H1 (cell line): ENCODE results near the gene COX17. TPM values are rescaled to one million over a fixed set of nuclear protein-coding genes. Genes with fewer than 3 reads are reported as not detected.

Experiments
- CTCF ChIA-PET: fragments of 300-600 bp; sonication (Branson Sonifier 250); formaldehyde crosslinking; loops from one replicate; lab custom pipeline; 2021; ENCODE audit not compliant: partially characterized antibody; lab: Charles Lee
- POLR2A ChIA-PET: fragments of 300-600 bp; sonication (Branson Sonifier 250); formaldehyde crosslinking; loops from one replicate; lab custom pipeline; 2021; ENCODE audit warnings: inconsistent platforms; ENCODE audit not compliant: partially characterized antibody; lab: Charles Lee
- DNase-seq, 2 experiments: peaks; one replicate each; pipeline versions ENCODE4 v3.0.0 to v3.0.0-alpha.2; 2010 to 2022; ENCODE audit warnings: low spot score in 2 of 2, low read depth in 1 of 2, mixed read lengths in 1 of 2
- FAIRE-seq: peaks from 2 replicates; lab custom pipeline; 2011; peaks lifted over from hg19 to GRCh38; lab: Jason Lieb, UNC
- H2AFZ ChIP-seq: 2 replicates; pipeline ENCODE4 v1.8.1; 2012; ENCODE audit warnings: low read length, inconsistent platforms
- H2AK5ac ChIP-seq: 2 replicates; pipeline ENCODE4 v1.6.1; 2013; ENCODE audit warnings: low read depth, low read length
- H2BK120ac ChIP-seq: replicated peaks from 2 replicates; pipeline ENCODE3; 2013; ENCODE audit warnings: low read depth, low read length, inconsistent platforms
- H2BK12ac ChIP-seq: 2 replicates; pipeline ENCODE4 v1.6.1; 2013; ENCODE audit warnings: low read depth, low read length
- H2BK15ac ChIP-seq: 2 replicates; pipeline ENCODE4 v1.6.1; 2013; ENCODE audit warnings: low read length
- H2BK20ac ChIP-seq: 2 replicates; pipeline ENCODE4 v1.6.1; 2013; ENCODE audit warnings: low read length
- H2BK5ac ChIP-seq: 2 replicates; pipeline ENCODE4 v1.6.1; 2013; ENCODE audit warnings: low read depth, low read length
- H3K14ac ChIP-seq: 2 replicates; pipeline ENCODE4 v1.6.1; 2013; ENCODE audit warnings: inconsistent platforms; ENCODE audit not compliant: insufficient read length
- H3K18ac ChIP-seq: 2 replicates; pipeline ENCODE4 v1.6.1; 2013; ENCODE audit warnings: low read length; ENCODE audit errors: extremely low read depth
- H3K23ac ChIP-seq: 2 replicates; pipeline ENCODE4 v1.6.1; 2013; ENCODE audit warnings: inconsistent platforms; ENCODE audit not compliant: insufficient read length
- H3K23me2 ChIP-seq: 2 replicates; pipeline ENCODE4 v1.6.1; 2013; ENCODE audit warnings: low read depth, low read length
- H3K27ac ChIP-seq: 2 replicates; pipeline ENCODE4 v1.6.1; 2011; ENCODE audit warnings: low read depth, low read length, inconsistent platforms
- H3K27me3 ChIP-seq, 4 experiments: replicated peaks in 1 of 4; 1 replicate in 1 of 4; 2 replicates in 3 of 4; pipeline versions ENCODE4 v1.6.1 to v1.8.1; 2011 to 2013; ENCODE audit warnings: low read length in 3 of 4, mild to moderate bottlenecking in 3 of 4, inconsistent platforms in 2 of 4, mixed read lengths in 2 of 4, moderate library complexity in 1 of 4; ENCODE audit not compliant: control insufficient read depth in 3 of 4, insufficient read depth in 3 of 4; ENCODE audit errors: extremely low read depth in 1 of 4
- H3K36me3 ChIP-seq, 4 experiments: 2 replicates each; pipeline versions ENCODE4 v1.6.1 to v1.8.1; 2011 to 2013; ENCODE audit warnings: mild to moderate bottlenecking in 4 of 4, low read length in 3 of 4, moderate library complexity in 2 of 4, control low read depth in 1 of 4, inconsistent platforms in 1 of 4; ENCODE audit not compliant: insufficient read depth in 4 of 4, control insufficient read depth in 2 of 4
- H3K4ac ChIP-seq: replicated peaks from 2 replicates; pipeline ENCODE3; 2013; ENCODE audit warnings: low read length, low read depth, mixed read lengths, inconsistent platforms; ENCODE audit not compliant: insufficient read length
- H3K4me1 ChIP-seq, 4 experiments: replicated peaks in 1 of 4; 1 replicate in 1 of 4; 2 replicates in 3 of 4; pipeline versions ENCODE4 v1.6.1 to v1.8.1; 2011 to 2013; ENCODE audit warnings: low read length in 3 of 4, inconsistent platforms in 2 of 4, mixed read lengths in 1 of 4; ENCODE audit not compliant: insufficient read depth in 4 of 4, control insufficient read depth in 3 of 4
- H3K4me2 ChIP-seq, 2 experiments: 2 replicates each; pipeline versions ENCODE4 v1.6.1 to v1.8.1; 2011 to 2013; ENCODE audit warnings: low read depth in 2 of 2, low read length in 2 of 2, control low read depth in 1 of 2, inconsistent platforms in 1 of 2, mild to moderate bottlenecking in 1 of 2; ENCODE audit not compliant: insufficient read depth in 1 of 2
- H3K4me3 ChIP-seq, 4 experiments: fragments of 200-600, 300-600 bp in 1 of 4; sonication (generic), shearing (Covaris generic), sonication (Bioruptor Twin) in 1 of 4; 2 replicates each; pipeline versions ENCODE4 v1.5.1 to v1.8.1; 2011 to 2016; ENCODE audit warnings: low read length in 4 of 4, low read depth in 3 of 4, control low read depth in 2 of 4, inconsistent platforms in 2 of 4, mild to moderate bottlenecking in 2 of 4, mixed read lengths in 1 of 4, moderate library complexity in 1 of 4; ENCODE audit not compliant: insufficient read depth in 2 of 4; ENCODE audit errors: extremely low read depth in 1 of 4
- H3K56ac ChIP-seq: replicated peaks from 2 replicates; pipeline ENCODE3; 2013; ENCODE audit warnings: low read depth, mild to moderate bottlenecking, mixed read lengths, low read length, inconsistent platforms; ENCODE audit not compliant: insufficient read length
- H3K79me1 ChIP-seq: 2 replicates; pipeline ENCODE4 v1.6.1; 2013; ENCODE audit warnings: low read depth, low read length, control low read depth
- H3K79me2 ChIP-seq, 2 experiments: 2 replicates each; pipeline versions ENCODE4 v1.6.1 to v1.8.1; 2012 to 2013; ENCODE audit warnings: low read length in 2 of 2, mild to moderate bottlenecking in 2 of 2, inconsistent platforms in 1 of 2; ENCODE audit not compliant: insufficient read depth in 2 of 2, control insufficient read depth in 1 of 2
- H3K9ac ChIP-seq, 4 experiments: replicated peaks in 1 of 4; 1 replicate in 1 of 4; 2 replicates in 3 of 4; pipeline versions ENCODE4 v1.6.1 to v1.8.1; 2011 to 2013; ENCODE audit warnings: low read depth in 3 of 4, low read length in 3 of 4, control low read depth in 2 of 4, mild to moderate bottlenecking in 2 of 4, moderate library complexity in 2 of 4, inconsistent platforms in 1 of 4; ENCODE audit errors: extremely low read depth in 1 of 4
- H3K9me3 ChIP-seq, 2 experiments: 2 replicates each; pipeline versions ENCODE4 v1.6.1 to v1.8.1; 2012 to 2013; ENCODE audit warnings: mild to moderate bottlenecking in 2 of 2, moderate library complexity in 2 of 2, control low read depth in 1 of 2, inconsistent platforms in 1 of 2, low read depth in 1 of 2, low read length in 1 of 2, mixed read lengths in 1 of 2; ENCODE audit not compliant: insufficient read depth in 2 of 2
- H4K20me1 ChIP-seq, 2 experiments: replicated peaks in 1 of 2; 2 replicates each; pipeline versions ENCODE3 to v1.8.1; 2011 to 2013; ENCODE audit warnings: inconsistent platforms in 2 of 2, low read length in 2 of 2, mild to moderate bottlenecking in 1 of 2; ENCODE audit not compliant: insufficient read depth in 2 of 2, control insufficient read depth in 1 of 2
- H4K5ac ChIP-seq: 2 replicates; pipeline ENCODE4 v1.6.1; 2013; ENCODE audit warnings: low read length, low read depth, mixed read lengths, inconsistent platforms; ENCODE audit not compliant: insufficient read length
- H4K8ac ChIP-seq: 2 replicates; pipeline ENCODE4 v1.8.0; 2013; ENCODE audit warnings: mild to moderate bottlenecking, moderate library complexity, low read length, inconsistent platforms; ENCODE audit not compliant: insufficient read depth; ENCODE audit errors: extremely low read depth
- H4K91ac ChIP-seq: replicated peaks from 2 replicates; pipeline ENCODE3; 2013; ENCODE audit warnings: low read length, mixed read lengths, inconsistent platforms; ENCODE audit not compliant: insufficient read length
- CEBPB ChIP-seq: IDR thresholded peaks from 2 replicates; pipeline ENCODE4 v1.6.1; 2012; ENCODE audit warnings: low read depth, low read length
- KDM1A ChIP-seq: fragments of 200-600, 300-600 bp; sonication (generic); IDR thresholded peaks from 2 replicates; pipeline ENCODE4 v1.7.1; 2016; ENCODE audit warnings: mild to moderate bottlenecking, low read length, borderline replicate concordance
- RAD21 ChIP-seq, 2 experiments: IDR thresholded peaks in 1 of 2; conservative IDR thresholded peaks in 1 of 2; 2 replicates each; pipeline ENCODE4 v1.6.1; 2011; ENCODE audit warnings: low read depth in 2 of 2, low read length in 2 of 2, improper control_type of control experiment in 1 of 2, inconsistent platforms in 1 of 2, mild to moderate bottlenecking in 1 of 2, moderate library complexity in 1 of 2
- TBP ChIP-seq: IDR thresholded peaks from 2 replicates; pipeline ENCODE4 v1.6.1; 2011; ENCODE audit warnings: low read depth, low read length, improper control_type of control experiment
- WGBS, 2 experiments: shearing (Covaris generic) in 1 of 2; methylation state at CpG; one replicate each; pipeline versions ENCODE4 v1.1.6 to v1.1.7; 2013 to 2015; ENCODE audit warnings: low lambda C conversion rate in 2 of 2, mixed read lengths in 2 of 2, inconsistent platforms in 1 of 2, low coverage in 1 of 2, missing lambda C conversion rate in 1 of 2; ENCODE audit not compliant: insufficient replicate concordance in 2 of 2, insufficient coverage in 1 of 2, insufficient read length in 1 of 2; ENCODE audit errors: extremely low coverage in 1 of 2, missing lambda C conversion rate in 1 of 2; 5-methylcytosine and 5-hydroxymethylcytosine counted together
- polyA plus RNA-seq, 7 experiments: library from polyadenylated mRNA; depleted of rRNA in 3 of 7; stranded (reverse) in 5 of 7; unstranded in 2 of 7; fragments of >200 nt in 5 of 7; fragments of 200-250 nt in 2 of 7; gene quantifications; 1 replicate in 5 of 7; 2 replicates in 1 of 7; 4 replicates in 1 of 7; pipeline versions ENCODE4 v1.2.1 to v1.2.3, GENCODE V29; 2011 to 2013; ENCODE audit warnings: missing spikeins in 2 of 7, mixed read lengths in 2 of 7
- total RNA-seq: library from RNA; stranded (reverse); fragmentation: NEBNext Ultra II Directional; extraction: Animal tissue kit (Norgen Biotek cat#: 25700); gene quantifications from 2 replicates; pipeline ENCODE4 v1.2.1, GENCODE V29; 2021
- TF ChIP-seq, protein P1 (sequence below), 3 experiments: IDR thresholded peaks; 1 replicate in 2 of 3; 2 replicates in 1 of 3; pipeline versions ENCODE4 v1.5.1 to v1.6.1; 2011; ENCODE audit warnings: low read length in 3 of 3, mild to moderate bottlenecking in 3 of 3, inconsistent platforms in 2 of 3, low read depth in 1 of 3, moderate library complexity in 1 of 3; ENCODE audit not compliant: insufficient read depth in 1 of 3; ENCODE audit errors: control extremely low read depth in 1 of 3

COX17 gene
- total and polyA plus RNA-seq, 2 of the 8 experiments (the other 6 are each of a cell fraction or from before 2014, with no cell fraction given), result 34.2 to 43.0 TPM

GRCh38 chr3:119716998-119717397 lies 39.8 kb upstream of the COX17 start:
- no peak overlapping the region for H3K4ac ChIP-seq
- no peak for TF ChIP-seq CEBPB
- no peak for TF ChIP-seq RAD21 (IDR thresholded peaks at IDR 0.05 in 1 of 2, conservative IDR thresholded peaks at IDR 0.05 in 1 of 2; ENCODE audit: low read depth in 2 of 2, low read length in 2 of 2)
- no peak for TF ChIP-seq TBP
- TF ChIP-seq, protein P1, sequence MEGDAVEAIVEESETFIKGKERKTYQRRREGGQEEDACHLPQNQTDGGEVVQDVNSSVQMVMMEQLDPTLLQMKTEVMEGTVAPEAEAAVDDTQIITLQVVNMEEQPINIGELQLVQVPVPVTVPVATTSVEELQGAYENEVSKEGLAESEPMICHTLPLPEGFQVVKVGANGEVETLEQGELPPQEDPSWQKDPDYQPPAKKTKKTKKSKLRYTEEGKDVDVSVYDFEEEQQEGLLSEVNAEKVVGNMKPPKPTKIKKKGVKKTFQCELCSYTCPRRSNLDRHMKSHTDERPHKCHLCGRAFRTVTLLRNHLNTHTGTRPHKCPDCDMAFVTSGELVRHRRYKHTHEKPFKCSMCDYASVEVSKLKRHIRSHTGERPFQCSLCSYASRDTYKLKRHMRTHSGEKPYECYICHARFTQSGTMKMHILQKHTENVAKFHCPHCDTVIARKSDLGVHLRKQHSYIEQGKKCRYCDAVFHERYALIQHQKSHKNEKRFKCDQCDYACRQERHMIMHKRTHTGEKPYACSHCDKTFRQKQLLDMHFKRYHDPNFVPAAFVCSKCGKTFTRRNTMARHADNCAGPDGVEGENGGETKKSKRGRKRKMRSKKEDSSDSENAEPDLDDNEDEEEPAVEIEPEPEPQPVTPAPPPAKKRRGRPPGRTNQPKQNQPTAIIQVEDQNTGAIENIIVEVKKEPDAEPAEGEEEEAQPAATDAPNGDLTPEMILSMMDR (IDR thresholded peaks at IDR 0.05; ENCODE audit: control extremely low read depth in 1 of 3, insufficient read depth in 1 of 3, low read depth in 1 of 3, low read length in 3 of 3), result no peak
- TF ChIP-seq KDM1A, result no peak
- TF ChIP-seq, all 59 proteins: peak for 0
- no peak overlapping the region for H2BK5ac ChIP-seq
- H3K27ac ChIP-seq, result no peak overlapping the region
- H3K56ac ChIP-seq, result no peak overlapping the region
- H2AK5ac ChIP-seq, result no peak overlapping the region
- H3K4me3 ChIP-seq, result no peak overlapping the region
- no peak overlapping the region for H2BK12ac ChIP-seq
- no peak overlapping the region for H3K9ac ChIP-seq
- H2BK15ac ChIP-seq, result no peak overlapping the region
- no peaks in the 10 kb centered on the region for H3K4me1 ChIP-seq
- H3K18ac ChIP-seq, result no peak overlapping the region
- H3K23me2 ChIP-seq, result no peaks in the 10 kb centered on the region
- no peaks in the 10 kb centered on the region for H3K79me2 ChIP-seq
- no peak overlapping the region for H3K14ac ChIP-seq
- H3K4me2 ChIP-seq, result no peak overlapping the region
- no peaks in the 10 kb centered on the region for H3K27me3 ChIP-seq
- H2BK20ac ChIP-seq, result no peak overlapping the region
- H3K23ac ChIP-seq, result no peak overlapping the region
- no peak overlapping the region for H4K8ac ChIP-seq
- H2AFZ ChIP-seq, result no peak overlapping the region
- POLR2A ChIA-PET, result no interaction called here
- H3K9me3 ChIP-seq, result no peaks in the 10 kb centered on the region; a peak in 1 of 4 replicates
- no peak for DNase-seq
- H2BK120ac ChIP-seq, result no peak overlapping the region
- no peak overlapping the region for H4K5ac ChIP-seq
- H4K91ac ChIP-seq, result no peak overlapping the region
- CTCF ChIA-PET, result no interaction called here
- H4K20me1 ChIP-seq, result no peaks in the 10 kb centered on the region
- FAIRE-seq, result no peak
- WGBS, 2 experiments, result 86% methylated on average over 3 of the region's 3 CpGs; no CpG with 5 or more reads in 1 of the 2 experiments
- 0 out of 8 replicates have a peak, but pooled peaks cover 0 to 3% (median 0%) of the 10 kb centered on the region in 4 experiments for H3K36me3 ChIP-seq
- no peaks in the 10 kb centered on the region for H3K79me1 ChIP-seq
